ENCODE measurements around the gene MAGI2.

The MAGI2 gene

GRCh38 chr7:78850093-78850740 lies 603.2 kb downstream of the MAGI2 start:
- DNase-seq = no peak
- no peak overlapping the region for H3K27ac ChIP-seq (ENCODE audit: insufficient read depth, low read length, poor library complexity, severe bottlenecking)
- H3K9me3 ChIP-seq (ENCODE audit: control insufficient read depth, low read length) = no peaks in the 10 kb centered on the region
- no peak overlapping the region for H3K4me3 ChIP-seq (ENCODE audit: insufficient read depth, low read depth, low read length, poor library complexity, severe bottlenecking)
- no peaks in the 10 kb centered on the region for H3K36me3 ChIP-seq (ENCODE audit: control insufficient read depth, insufficient read depth, low read length)
- H3K27me3 ChIP-seq (replicated peaks; ENCODE audit: control insufficient read depth, insufficient read depth, low read length, poor library complexity, severe bottlenecking) = no peaks in the 10 kb centered on the region
- H3K4me1 ChIP-seq (ENCODE audit: control insufficient read depth, insufficient read depth, low read length, poor library complexity, severe bottlenecking) = no peaks in the 10 kb centered on the region

GRCh38 chr7:78845155-78845554 lies 608.3 kb downstream of the MAGI2 start:
- H3K36me3 ChIP-seq (ENCODE audit: control insufficient read depth, insufficient read depth, low read length) = no peaks in the 10 kb centered on the region
- no peak overlapping the region for H3K4me3 ChIP-seq (ENCODE audit: insufficient read depth, low read depth, low read length, poor library complexity, severe bottlenecking)
- no peak for DNase-seq
- no peaks in the 10 kb centered on the region for H3K4me1 ChIP-seq (ENCODE audit: control insufficient read depth, insufficient read depth, low read length, poor library complexity, severe bottlenecking)
- H3K27me3 ChIP-seq (replicated peaks; ENCODE audit: control insufficient read depth, insufficient read depth, low read length, poor library complexity, severe bottlenecking) = no peaks in the 10 kb centered on the region
- no peak overlapping the region for H3K27ac ChIP-seq (ENCODE audit: insufficient read depth, low read length, poor library complexity, severe bottlenecking)
- H3K9me3 ChIP-seq (ENCODE audit: control insufficient read depth, low read length) = no peaks in the 10 kb centered on the region

- no peak for DNase-seq
- Histone ChIP-seq H3K4me1 (ENCODE audit: control insufficient read depth, insufficient read depth, low read length, poor library complexity, severe bottlenecking) (no peaks in the 10 kb centered on the region), H3K27ac (ENCODE audit: insufficient read depth, low read length, poor library complexity, severe bottlenecking) (no peak overlapping the region)
Observed at GRCh38 chr7:78842068-78842467, 611.4 kb downstream of the MAGI2 start.

GRCh38 chr7:78835897-78836296 lies 617.6 kb downstream of the MAGI2 start:
- no peaks in the 10 kb centered on the region for H3K9me3 ChIP-seq (ENCODE audit: control insufficient read depth, low read length)
- no peaks in the 10 kb centered on the region for H3K36me3 ChIP-seq (ENCODE audit: control insufficient read depth, insufficient read depth, low read length)
- H3K4me1 ChIP-seq (ENCODE audit: control insufficient read depth, insufficient read depth, low read length, poor library complexity, severe bottlenecking) = no peaks in the 10 kb centered on the region
- no peaks in the 10 kb centered on the region for H3K27me3 ChIP-seq (replicated peaks; ENCODE audit: control insufficient read depth, insufficient read depth, low read length, poor library complexity, severe bottlenecking)
- DNase-seq = no peak
- no peak overlapping the region for H3K27ac ChIP-seq (ENCODE audit: insufficient read depth, low read length, poor library complexity, severe bottlenecking)
- no peak overlapping the region for H3K4me3 ChIP-seq (ENCODE audit: insufficient read depth, low read depth, low read length, poor library complexity, severe bottlenecking)

More at GRCh38 chr7:78842068-78842467, 611.4 kb downstream of the MAGI2 start:
- no peaks in the 10 kb centered on the region for H3K36me3 ChIP-seq (ENCODE audit: control insufficient read depth, insufficient read depth, low read length)
- H3K4me3 ChIP-seq (ENCODE audit: insufficient read depth, low read depth, low read length, poor library complexity, severe bottlenecking) = no peak overlapping the region
- no peaks in the 10 kb centered on the region for H3K27me3 ChIP-seq (replicated peaks; ENCODE audit: control insufficient read depth, insufficient read depth, low read length, poor library complexity, severe bottlenecking)
- no peaks in the 10 kb centered on the region for H3K9me3 ChIP-seq (ENCODE audit: control insufficient read depth, low read length)

- Histone ChIP-seq H3K4me3 (ENCODE audit: insufficient read depth, low read depth, low read length, poor library complexity, severe bottlenecking) (no peak overlapping the region), H3K27ac (ENCODE audit: insufficient read depth, low read length, poor library complexity, severe bottlenecking) (no peak overlapping the region), H3K27me3 (replicated peaks; ENCODE audit: control insufficient read depth, insufficient read depth, low read length, poor library complexity, severe bottlenecking) (no peaks in the 10 kb centered on the region), H3K9me3 (ENCODE audit: control insufficient read depth, low read length) (no peaks in the 10 kb centered on the region), H3K36me3 (ENCODE audit: control insufficient read depth, insufficient read depth, low read length) (no peaks in the 10 kb centered on the region), H3K4me1 (ENCODE audit: control insufficient read depth, insufficient read depth, low read length, poor library complexity, severe bottlenecking) (no peaks in the 10 kb centered on the region)
- no peak for DNase-seq
Observed at GRCh38 chr7:78828317-78828716, 625.1 kb downstream of the MAGI2 start.

GRCh38 chr7:78803501-78804127 lies 649.9 kb downstream of the MAGI2 start:
- DNase-seq = no peak
- H3K9me3 ChIP-seq (ENCODE audit: control insufficient read depth, low read length) = no peaks in the 10 kb centered on the region
- no peak overlapping the region for H3K27ac ChIP-seq (ENCODE audit: insufficient read depth, low read length, poor library complexity, severe bottlenecking)
- no peaks in the 10 kb centered on the region for H3K36me3 ChIP-seq (ENCODE audit: control insufficient read depth, insufficient read depth, low read length)
- no peaks in the 10 kb centered on the region for H3K4me1 ChIP-seq (ENCODE audit: control insufficient read depth, insufficient read depth, low read length, poor library complexity, severe bottlenecking)
- H3K4me3 ChIP-seq (ENCODE audit: insufficient read depth, low read depth, low read length, poor library complexity, severe bottlenecking) = no peak overlapping the region
- no peaks in the 10 kb centered on the region for H3K27me3 ChIP-seq (replicated peaks; ENCODE audit: control insufficient read depth, insufficient read depth, low read length, poor library complexity, severe bottlenecking)

GRCh38 chr7:78794101-78794500 lies 659.4 kb downstream of the MAGI2 start:
- H3K9me3 ChIP-seq (ENCODE audit: control insufficient read depth, low read length) = no peaks in the 10 kb centered on the region
- H3K36me3 ChIP-seq (ENCODE audit: control insufficient read depth, insufficient read depth, low read length) = no peaks in the 10 kb centered on the region
- no peaks in the 10 kb centered on the region for H3K4me1 ChIP-seq (ENCODE audit: control insufficient read depth, insufficient read depth, low read length, poor library complexity, severe bottlenecking)
- no peak overlapping the region for H3K4me3 ChIP-seq (ENCODE audit: insufficient read depth, low read depth, low read length, poor library complexity, severe bottlenecking)
- DNase-seq = no peak
- H3K27ac ChIP-seq (ENCODE audit: insufficient read depth, low read length, poor library complexity, severe bottlenecking) = no peak overlapping the region
- H3K27me3 ChIP-seq (replicated peaks; ENCODE audit: control insufficient read depth, insufficient read depth, low read length, poor library complexity, severe bottlenecking) = no peaks in the 10 kb centered on the region

GRCh38 chr7:78792624-78793023 lies 660.8 kb downstream of the MAGI2 start:
- no peak for DNase-seq
- no peaks in the 10 kb centered on the region for H3K36me3 ChIP-seq (ENCODE audit: control insufficient read depth, insufficient read depth, low read length)
- H3K9me3 ChIP-seq (ENCODE audit: control insufficient read depth, low read length) = no peaks in the 10 kb centered on the region
- H3K4me3 ChIP-seq (ENCODE audit: insufficient read depth, low read depth, low read length, poor library complexity, severe bottlenecking) = no peak overlapping the region
- H3K27ac ChIP-seq (ENCODE audit: insufficient read depth, low read length, poor library complexity, severe bottlenecking) = no peak overlapping the region
- H3K4me1 ChIP-seq (ENCODE audit: control insufficient read depth, insufficient read depth, low read length, poor library complexity, severe bottlenecking) = no peaks in the 10 kb centered on the region
- H3K27me3 ChIP-seq (replicated peaks; ENCODE audit: control insufficient read depth, insufficient read depth, low read length, poor library complexity, severe bottlenecking) = no peaks in the 10 kb centered on the region

GRCh38 chr7:78792006-78792405 lies 661.5 kb downstream of the MAGI2 start:
- Histone ChIP-seq H3K4me1 (ENCODE audit: control insufficient read depth, insufficient read depth, low read length, poor library complexity, severe bottlenecking) (no peaks in the 10 kb centered on the region), H3K4me3 (ENCODE audit: insufficient read depth, low read depth, low read length, poor library complexity, severe bottlenecking) (no peak overlapping the region), H3K36me3 (ENCODE audit: control insufficient read depth, insufficient read depth, low read length) (no peaks in the 10 kb centered on the region), H3K27me3 (replicated peaks; ENCODE audit: control insufficient read depth, insufficient read depth, low read length, poor library complexity, severe bottlenecking) (no peaks in the 10 kb centered on the region), H3K9me3 (ENCODE audit: control insufficient read depth, low read length) (no peaks in the 10 kb centered on the region), H3K27ac (ENCODE audit: insufficient read depth, low read length, poor library complexity, severe bottlenecking) (no peak overlapping the region)
- DNase-seq = no peak

- no peaks in the 10 kb centered on the region for H3K4me1 ChIP-seq (ENCODE audit: control insufficient read depth, insufficient read depth, low read length, poor library complexity, severe bottlenecking)
- H3K9me3 ChIP-seq (ENCODE audit: control insufficient read depth, low read length) = no peaks in the 10 kb centered on the region
- no peaks in the 10 kb centered on the region for H3K36me3 ChIP-seq (ENCODE audit: control insufficient read depth, insufficient read depth, low read length)
- H3K27me3 ChIP-seq (replicated peaks; ENCODE audit: control insufficient read depth, insufficient read depth, low read length, poor library complexity, severe bottlenecking) = no peaks in the 10 kb centered on the region
- H3K27ac ChIP-seq (ENCODE audit: insufficient read depth, low read length, poor library complexity, severe bottlenecking) = no peak overlapping the region
- DNase-seq = no peak
- H3K4me3 ChIP-seq (ENCODE audit: insufficient read depth, low read depth, low read length, poor library complexity, severe bottlenecking) = no peak overlapping the region
Observed at GRCh38 chr7:78788464-78788863, 665.0 kb downstream of the MAGI2 start.
